ENCODE measurements around the gene CNKSR1. TPM values are rescaled to one million over a fixed set of nuclear protein-coding genes. Genes with fewer than 3 reads are reported as not detected.

CNKSR1 gene
- total and polyA plus RNA-seq, 5 experiments from 2014 or later = 0.68 to 3.6 (median 2.4) TPM; not detected in 2

DNA sequence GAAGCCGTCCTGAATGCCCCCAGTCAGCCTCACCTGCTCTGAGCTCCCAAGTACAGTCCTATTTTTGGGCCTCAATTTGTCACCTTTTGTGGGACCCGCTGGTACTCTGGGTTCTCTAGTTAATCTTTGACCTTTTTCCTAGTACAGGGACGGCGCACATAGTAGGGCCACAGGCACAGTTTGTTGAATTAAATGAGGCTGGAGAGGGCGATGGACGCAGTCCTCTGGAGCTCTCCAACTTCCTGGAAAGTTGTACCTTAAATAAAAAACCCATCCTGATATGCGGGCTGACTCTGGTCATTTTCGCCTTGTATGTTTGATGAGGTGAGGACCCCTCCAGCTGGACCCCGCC, 13.6 kb upstream of the CNKSR1 start:
- no peaks in the 10 kb centered on the region for H3K36me3 Mint-ChIP-seq
- ATAC-seq = no peak
- no peaks in the 10 kb centered on the region for H3K9me3 Mint-ChIP-seq
- POLR2A ChIA-PET = interaction anchor here (0.7 kb wide), 1 partner anchor 216 kb away, joined by 4 read pairs; no protein-coding TSS in a partner anchor
- peak overlapping the region; percentile 18 to 61 (median 48) for H3K4me3 Mint-ChIP-seq
- no peak for DNase-seq
- H3K27me3 Mint-ChIP-seq = peaks cover 4 to 40% (median 11%) of the 10 kb centered on the region in 5 donors
- peaks cover 0 to 16% (median 11%) of the 10 kb centered on the region in 4 donors for H3K4me1 Mint-ChIP-seq
- H3K27ac Mint-ChIP-seq = no peak overlapping the region

DNA sequence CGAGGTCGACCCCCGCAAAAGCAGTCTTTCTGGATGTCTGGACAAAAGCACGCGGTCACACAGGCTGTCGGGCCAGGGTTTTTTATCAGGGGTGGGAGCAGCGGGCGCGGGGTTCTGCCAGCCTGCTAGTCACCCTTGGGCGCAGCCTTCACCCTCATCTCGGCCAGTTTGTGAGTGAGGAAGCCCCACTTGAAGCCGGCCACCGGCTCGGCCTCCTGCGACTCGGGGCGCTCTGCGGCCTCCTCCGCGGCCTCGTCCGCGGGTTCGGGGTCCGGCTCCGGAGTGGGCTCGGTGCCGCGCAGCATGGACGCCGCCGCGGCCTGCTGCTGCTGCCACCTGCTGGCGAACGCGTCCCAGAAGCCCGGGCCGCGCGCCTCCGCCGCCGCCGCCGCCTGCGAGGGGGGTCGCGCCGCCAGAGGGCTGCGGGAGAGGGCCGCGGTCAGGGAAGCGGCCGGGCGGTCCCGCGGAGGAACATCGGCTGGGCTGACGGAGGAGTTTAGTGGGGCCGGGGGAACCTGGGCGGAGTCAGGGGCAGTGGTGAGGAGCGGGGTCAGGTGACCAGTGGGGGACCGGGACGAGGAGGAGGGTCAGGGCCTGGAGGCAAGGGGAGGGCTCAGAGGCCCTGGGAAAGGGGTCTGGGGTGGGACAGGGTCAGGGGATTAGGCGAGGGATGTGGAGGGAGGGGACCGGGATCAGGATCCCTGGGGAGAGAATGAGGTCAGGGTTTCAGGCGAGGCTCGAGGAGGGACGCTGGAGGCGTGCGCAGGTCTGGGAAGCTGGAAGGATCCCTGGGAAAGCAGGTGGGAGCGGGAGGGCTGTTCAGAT, 13.0 kb upstream of the CNKSR1 start:
- Mint-ChIP-seq H3K9me3 (no peaks in the 10 kb centered on the region), H3K27me3 (peaks cover 4 to 34% (median 11%) of the 10 kb centered on the region in 5 donors), H3K36me3 (no peaks in the 10 kb centered on the region), H3K4me3 (peak overlapping the region; percentile 48 to 82 (median 62)), H3K27ac (peak overlapping the region in 2 of 10 donors; percentile 71 to 85), H3K4me1 (peaks cover 0 to 16% (median 11%) of the 10 kb centered on the region in 4 donors)
- DNase-seq (peak in 8 of 10 donors; percentile 13 to 72 (median 60)), ATAC-seq (peak; percentile 77 to 82)
- POLR2A ChIA-PET = interaction anchor here (0.5 kb wide), 1 partner anchor 183 kb away, joined by 4 read pairs; no protein-coding TSS in a partner anchor

DNA sequence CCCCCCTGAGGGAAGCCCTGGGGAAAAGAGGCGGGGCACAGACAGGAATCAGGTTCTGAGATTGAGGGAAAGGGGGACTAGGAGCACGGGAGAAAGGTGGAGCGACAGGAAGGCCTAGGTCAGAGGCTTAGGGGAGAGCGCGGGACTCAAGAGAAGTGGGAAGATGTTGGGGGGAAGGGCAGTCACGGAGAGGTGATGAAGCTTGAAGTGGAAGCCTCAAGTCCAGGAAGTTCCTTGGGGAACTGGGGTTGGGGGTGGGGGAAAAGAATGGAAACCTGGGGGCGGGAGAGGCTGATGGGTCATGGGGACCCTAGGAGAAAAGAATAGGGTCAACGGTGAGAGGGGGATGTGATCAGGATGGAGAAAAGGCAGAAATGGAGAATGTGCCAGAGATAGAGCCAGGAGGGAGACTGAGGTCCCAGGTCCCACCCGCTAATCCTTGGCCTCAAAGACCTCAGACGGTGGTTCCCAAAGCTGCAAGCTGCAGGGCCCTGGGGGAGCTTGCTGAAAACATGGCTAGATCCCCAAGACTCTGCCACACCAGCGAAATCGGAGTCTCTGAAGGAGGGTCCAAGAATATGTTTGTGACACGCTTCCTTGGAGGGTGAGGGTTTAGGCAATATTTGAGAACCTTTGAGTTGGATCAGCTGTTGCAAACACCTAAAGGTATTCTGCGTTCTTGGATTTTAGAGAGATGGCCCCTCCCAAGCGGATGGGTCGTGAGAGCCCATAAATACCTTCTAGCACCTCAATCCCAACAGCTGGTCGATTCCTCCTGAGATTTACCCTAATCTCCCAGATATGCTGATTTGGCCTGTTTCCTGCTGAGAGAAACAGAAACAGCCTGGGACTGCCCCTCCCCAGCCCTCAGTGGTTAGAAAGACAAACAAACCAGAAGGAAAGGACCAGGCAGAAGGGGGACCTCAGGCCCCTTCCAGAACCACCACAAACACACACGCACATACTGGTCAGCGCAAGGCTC, 12.1 kb upstream of the CNKSR1 start:
- no peaks in the 10 kb centered on the region for H3K9me3 Mint-ChIP-seq
- H3K27me3 Mint-ChIP-seq = peaks cover 4 to 25% (median 8%) of the 10 kb centered on the region in 5 donors
- H3K4me1 Mint-ChIP-seq = peaks cover 0 to 16% (median 11%) of the 10 kb centered on the region in 4 donors
- POLR2A ChIA-PET = interaction anchor here (1.0 kb wide), 1 partner anchor 62 kb away, joined by 7 read pairs; no protein-coding TSS in a partner anchor
- H3K36me3 Mint-ChIP-seq = no peaks in the 10 kb centered on the region
- ATAC-seq (no peak), DNase-seq (no peak)
- H3K4me3 Mint-ChIP-seq = peak overlapping the region; percentile 15 to 82 (median 62)
- H3K27ac Mint-ChIP-seq = peak overlapping the region in 2 of 10 donors; percentile 77 to 85

DNA sequence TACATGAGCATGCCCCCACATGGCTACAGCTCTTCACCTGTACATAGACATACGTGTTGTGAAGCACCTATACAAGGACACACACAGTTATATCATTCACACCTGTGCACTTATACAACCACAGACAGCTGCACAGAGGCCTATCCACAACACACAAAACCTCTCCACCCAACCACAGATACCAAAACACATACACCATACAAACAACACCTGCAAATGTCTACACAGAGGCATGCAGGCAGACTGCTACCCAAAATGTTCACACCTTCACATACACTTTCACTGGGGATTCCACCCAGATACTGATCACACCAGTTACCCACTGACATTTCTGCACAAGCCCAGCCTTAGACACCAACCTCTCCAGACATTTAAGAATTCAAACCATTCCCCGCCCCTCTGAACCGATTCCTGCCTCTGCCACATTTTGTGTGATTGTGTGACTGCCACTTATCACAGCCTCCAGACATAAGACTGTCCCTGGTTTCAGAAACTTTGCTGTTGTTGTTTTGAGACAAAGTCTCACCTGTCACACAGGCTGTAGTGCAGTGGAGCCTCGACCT, 10.5 kb upstream of the CNKSR1 start:
- H3K9me3 Mint-ChIP-seq = no peaks in the 10 kb centered on the region
- peak overlapping the region in 1 of 10 donors; percentile 13 for H3K4me3 Mint-ChIP-seq
- DNase-seq = no peak
- H3K27ac Mint-ChIP-seq = no peak overlapping the region
- H3K4me1 Mint-ChIP-seq = peaks cover 6 to 30% (median 22%) of the 10 kb centered on the region in 4 donors
- peaks cover 0 to 3% (median 0%) of the 10 kb centered on the region in 3 donors for H3K36me3 Mint-ChIP-seq
- no peak for ATAC-seq
- POLR2A ChIA-PET = no interaction called here
- peaks cover 4 to 23% (median 8%) of the 10 kb centered on the region in 5 donors for H3K27me3 Mint-ChIP-seq

DNA sequence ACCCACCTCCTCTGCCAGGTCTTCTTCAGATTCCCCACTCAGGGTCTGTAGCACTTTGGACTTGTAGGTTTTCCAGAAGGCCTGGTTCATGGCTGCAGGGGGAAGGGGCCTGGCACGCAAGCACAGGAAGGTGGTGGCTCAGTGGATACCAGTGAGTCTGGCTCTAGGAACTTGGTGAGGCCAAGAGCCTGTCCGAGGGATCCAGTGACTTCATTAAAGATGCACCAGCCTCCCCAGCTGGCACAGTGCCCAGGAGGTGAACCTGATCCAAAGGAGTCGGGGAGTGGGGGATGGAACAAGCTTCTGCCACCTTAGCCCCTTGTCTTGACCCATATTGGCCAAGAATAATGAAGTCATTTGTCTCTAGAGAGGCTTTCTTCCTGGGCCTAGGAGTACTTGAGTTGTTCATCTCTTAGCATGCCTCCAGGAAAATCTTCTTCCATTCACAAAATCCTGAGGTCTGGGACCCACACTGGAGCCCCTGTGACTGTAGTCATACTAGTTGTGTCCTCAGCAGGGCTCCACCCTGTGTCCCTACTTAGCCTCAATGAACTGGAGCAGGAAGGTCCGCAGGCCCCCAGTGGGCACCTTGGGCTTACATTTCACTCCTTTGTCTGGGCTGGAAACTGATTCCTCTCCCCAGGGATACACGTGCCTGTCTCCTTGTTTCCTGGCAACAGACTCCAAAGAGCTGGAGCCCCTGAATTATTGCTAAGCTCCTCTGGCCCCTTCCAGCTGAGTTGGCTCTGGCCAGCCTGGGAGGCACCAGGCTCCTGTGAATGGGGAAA, 8.7 kb upstream of the CNKSR1 start, which contains the start of gene C1orf232:
Gene C1orf232, minus strand, starts transcription at position 554 of the 788 bp plus-strand sequence. Its CDS starts 464 bp downstream, at position 90.
- DNase-seq = no peak
- peaks cover 0 to 9% (median 2%) of the 10 kb centered on the region in 5 donors for H3K27me3 Mint-ChIP-seq
- no peak for ATAC-seq
- no peaks in the 10 kb centered on the region for H3K9me3 Mint-ChIP-seq
- H3K36me3 Mint-ChIP-seq = peaks cover 0 to 3% (median 0%) of the 10 kb centered on the region in 3 donors
- H3K27ac Mint-ChIP-seq = peak within 1 kb of the TSS; percentile 60 to 93 (median 90)
- POLR2A ChIA-PET = interaction anchor here (0.6 to 1.4 kb wide), 3 partner anchors 149 to 551 kb away, joined by 3 read pairs; partner anchors contain the start of gene CD52
- H3K4me3 Mint-ChIP-seq = peak within 1 kb of the TSS; percentile 81 to 91 (median 87)
- peaks cover 6 to 24% (median 16%) of the 10 kb centered on the region in 4 donors for H3K4me1 Mint-ChIP-seq

DNA sequence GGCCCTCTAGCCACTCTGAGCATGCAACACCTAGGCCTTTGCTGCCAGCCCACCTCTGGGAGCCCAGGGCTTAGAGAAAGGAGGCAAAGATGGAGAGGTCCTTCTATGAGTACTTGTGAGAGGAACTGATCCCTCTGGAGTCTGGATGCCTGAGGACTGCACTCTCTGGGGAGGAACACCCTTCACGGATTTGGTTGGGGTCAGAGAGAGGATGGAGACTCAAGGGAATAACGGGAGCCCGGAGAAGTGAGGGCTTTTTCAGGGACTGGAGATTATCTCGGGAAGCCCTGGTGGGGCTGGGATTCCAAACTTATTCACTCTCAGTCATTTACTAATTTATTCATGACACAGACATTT, 8.1 kb upstream of the CNKSR1 start:
- peaks cover 0 to 3% (median 0%) of the 10 kb centered on the region in 3 donors for H3K36me3 Mint-ChIP-seq
- ATAC-seq (no peak), DNase-seq (no peak)
- H3K4me3 Mint-ChIP-seq = peak overlapping the region; percentile 81 to 91 (median 87)
- peak overlapping the region in 9 of 10 donors; percentile 34 to 92 (median 90) for H3K27ac Mint-ChIP-seq
- POLR2A ChIA-PET = interaction anchor here (0.6 to 1.5 kb wide), 7 partner anchors 34 to 551 kb away, joined by 3 to 26 read pairs (median 3); partner anchors contain the start of genes CD52, CEP85 and PDIK1L
- H3K27me3 Mint-ChIP-seq = peaks cover 0 to 8% (median 0%) of the 10 kb centered on the region in 5 donors
- H3K9me3 Mint-ChIP-seq = no peaks in the 10 kb centered on the region
- peaks cover 6 to 21% (median 15%) of the 10 kb centered on the region in 4 donors for H3K4me1 Mint-ChIP-seq

DNA sequence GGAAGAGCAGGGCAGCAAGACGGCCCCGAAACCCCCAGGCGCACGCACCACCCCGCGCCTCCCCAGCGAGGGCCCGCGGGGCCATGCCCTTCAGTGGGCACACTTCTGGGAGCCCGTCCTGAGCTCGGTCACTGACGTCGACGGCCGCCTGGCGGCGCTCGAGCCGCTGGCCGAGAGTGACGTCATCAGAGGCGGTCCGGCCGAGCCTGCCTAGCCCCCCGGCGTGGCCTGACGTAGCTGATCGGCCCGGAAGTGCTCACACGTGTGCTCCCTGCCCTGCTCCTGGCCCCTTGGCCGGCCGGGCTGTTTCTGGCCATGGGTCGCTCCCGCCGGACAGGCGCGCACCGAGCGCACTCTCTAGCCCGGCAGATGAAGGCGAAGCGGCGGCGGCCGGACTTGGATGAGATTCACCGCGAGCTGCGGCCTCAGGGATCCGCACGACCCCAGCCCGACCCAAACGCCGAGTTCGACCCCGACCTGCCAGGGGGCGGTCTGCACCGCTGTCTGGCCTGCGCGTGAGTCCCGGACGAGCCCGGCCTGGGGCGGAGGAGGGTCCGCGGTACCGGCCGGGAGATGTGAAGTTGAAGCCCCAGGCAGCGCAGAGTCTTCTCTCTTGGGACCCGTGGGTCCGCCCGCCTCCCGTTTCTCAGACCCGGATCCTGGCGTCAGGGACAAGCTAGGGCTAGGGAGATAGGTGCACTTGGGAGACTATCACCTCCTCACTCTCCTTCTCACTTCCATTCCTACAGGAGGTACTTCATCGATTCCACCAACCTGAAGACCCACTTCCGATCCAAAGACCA, 7.4 kb upstream of the CNKSR1 start, which contains the start of gene ZNF593:
Gene ZNF593, plus strand, starts transcription at position 240 of the 803 bp plus-strand sequence. Its CDS starts 76 bp downstream, at position 316.
- peaks cover 6 to 15% (median 12%) of the 10 kb centered on the region in 4 donors for H3K4me1 Mint-ChIP-seq
- peaks cover 0 to 4% (median 0%) of the 10 kb centered on the region in 5 donors for H3K27me3 Mint-ChIP-seq
- ATAC-seq = peak; percentile 91 to 93
- peak; percentile 69 to 88 (median 76) for DNase-seq
- H3K36me3 Mint-ChIP-seq = peaks cover 0 to 3% (median 0%) of the 10 kb centered on the region in 3 donors
- POLR2A ChIA-PET = interaction anchor here (0.6 to 1.5 kb wide), 8 partner anchors 33 to 150 kb away, joined by 3 to 26 read pairs (median 3); partner anchors contain the start of genes CD52, CEP85 and PDIK1L
- peak within 1 kb of the TSS; percentile 81 to 91 (median 87) for H3K4me3 Mint-ChIP-seq
- H3K9me3 Mint-ChIP-seq = no peaks in the 10 kb centered on the region
- peak within 1 kb of the TSS; percentile 60 to 93 (median 90) for H3K27ac Mint-ChIP-seq

DNA sequence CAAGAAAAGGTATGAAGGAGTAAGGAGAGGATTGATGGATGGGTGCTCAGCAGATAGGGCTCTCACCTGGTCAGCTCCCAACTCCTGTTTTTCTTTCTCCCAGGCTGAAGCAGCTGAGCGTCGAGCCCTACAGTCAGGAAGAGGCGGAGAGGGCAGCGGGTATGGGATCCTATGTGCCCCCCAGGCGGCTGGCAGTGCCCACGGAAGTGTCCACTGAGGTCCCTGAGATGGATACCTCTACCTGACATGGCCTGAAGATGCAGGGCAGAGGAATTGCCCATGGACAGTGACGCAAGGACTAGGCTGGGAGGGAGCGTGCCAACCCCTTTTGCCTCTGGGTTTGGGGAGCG, 6.8 kb upstream of the CNKSR1 start:
- H3K27ac Mint-ChIP-seq = peak overlapping the region; percentile 38 to 93 (median 90)
- H3K4me3 Mint-ChIP-seq = peak overlapping the region; percentile 81 to 91 (median 87)
- H3K4me1 Mint-ChIP-seq = peaks cover 6 to 15% (median 12%) of the 10 kb centered on the region in 4 donors
- no peaks in the 10 kb centered on the region for H3K9me3 Mint-ChIP-seq
- DNase-seq (no peak), ATAC-seq (no peak)
- peaks cover 0 to 3% (median 0%) of the 10 kb centered on the region in 3 donors for H3K36me3 Mint-ChIP-seq
- POLR2A ChIA-PET = interaction anchor here (0.6 to 1.5 kb wide), 4 partner anchors 32 to 150 kb away, joined by 3 to 26 read pairs (median 3); partner anchors contain the start of genes CEP85 and PDIK1L
- no peaks in the 10 kb centered on the region for H3K27me3 Mint-ChIP-seq

DNA sequence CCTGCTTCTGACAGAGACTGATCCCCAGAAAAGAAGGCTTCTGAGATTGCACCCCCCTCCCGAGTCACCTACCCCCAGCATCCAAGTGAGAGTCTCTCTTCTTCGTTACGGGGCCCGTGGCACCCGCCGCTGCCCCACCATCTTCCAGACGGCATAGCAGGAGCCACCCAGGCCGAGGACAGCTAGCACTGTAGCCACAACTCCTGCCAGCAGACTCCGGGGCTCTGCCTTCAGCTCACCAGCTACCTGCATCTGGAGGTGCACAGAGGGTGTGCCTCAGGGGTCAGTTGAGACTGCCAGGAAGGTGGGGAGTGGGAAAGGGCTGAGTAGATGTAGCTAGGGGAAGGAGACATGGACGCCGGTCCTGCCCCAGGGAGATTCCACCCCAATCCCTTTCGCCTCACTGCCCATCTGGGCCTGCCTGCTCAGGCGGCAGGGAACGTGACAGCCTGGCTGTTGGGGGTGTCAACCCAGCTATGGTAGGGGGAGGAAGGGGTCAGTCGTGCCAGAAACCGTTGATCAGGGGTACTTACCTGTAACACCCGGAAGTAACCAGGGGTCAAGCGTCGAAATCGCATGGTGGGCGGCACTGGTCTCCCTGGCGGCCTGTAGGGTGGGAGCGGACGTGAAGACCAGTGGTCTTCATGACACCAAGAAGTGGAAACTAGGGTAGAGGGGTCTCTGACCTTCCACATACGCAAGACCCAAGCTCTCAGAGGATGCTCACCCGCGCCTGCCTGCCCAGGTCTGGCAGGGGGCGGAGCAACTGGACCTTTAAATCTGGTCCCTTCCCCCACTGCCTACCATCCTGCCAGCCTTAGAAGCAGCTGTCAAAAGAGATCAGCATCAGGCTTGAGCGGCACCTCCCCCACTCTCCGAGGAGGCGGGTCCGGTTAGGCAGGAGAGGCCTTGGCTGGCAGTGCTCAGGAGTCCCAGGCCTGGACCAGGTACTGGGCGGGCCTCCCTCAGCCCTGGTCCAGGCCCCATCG, 5.9 kb upstream of the CNKSR1 start, which contains the start of gene ZNF593OS:
Gene ZNF593OS, minus strand, starts transcription at position 749 of the 989 bp plus-strand sequence. Its CDS starts 171 bp downstream, at position 578.
- H3K36me3 Mint-ChIP-seq = peaks cover 0 to 3% (median 0%) of the 10 kb centered on the region in 3 donors
- POLR2A ChIA-PET = interaction anchor here (1.2 kb wide), 1 partner anchor 62 kb away, joined by 4 read pairs; no protein-coding TSS in a partner anchor
- peaks cover 6 to 15% (median 12%) of the 10 kb centered on the region in 4 donors for H3K4me1 Mint-ChIP-seq
- DNase-seq = no peak
- ATAC-seq = no peak
- no peaks in the 10 kb centered on the region for H3K9me3 Mint-ChIP-seq
- H3K27me3 Mint-ChIP-seq = no peaks in the 10 kb centered on the region
- peak within 1 kb of the TSS in 7 of 10 donors; percentile 16 to 91 (median 50) for H3K27ac Mint-ChIP-seq
- H3K4me3 Mint-ChIP-seq = peak within 1 kb of the TSS; percentile 81 to 91 (median 87)
